HCEC 1CT (cell line): ENCODE measurements around the gene LARP4B.
"Not testable (repeated sequence)": the region's sequence is repeated elsewhere in the genome, so short reads cannot be mapped to it uniquely, and the experiment has no call there.

Experiments
- DNase-seq: peaks from one replicate; pipeline ENCODE4 v3.0.0-alpha.2; 2017

LARP4B gene

DNA sequence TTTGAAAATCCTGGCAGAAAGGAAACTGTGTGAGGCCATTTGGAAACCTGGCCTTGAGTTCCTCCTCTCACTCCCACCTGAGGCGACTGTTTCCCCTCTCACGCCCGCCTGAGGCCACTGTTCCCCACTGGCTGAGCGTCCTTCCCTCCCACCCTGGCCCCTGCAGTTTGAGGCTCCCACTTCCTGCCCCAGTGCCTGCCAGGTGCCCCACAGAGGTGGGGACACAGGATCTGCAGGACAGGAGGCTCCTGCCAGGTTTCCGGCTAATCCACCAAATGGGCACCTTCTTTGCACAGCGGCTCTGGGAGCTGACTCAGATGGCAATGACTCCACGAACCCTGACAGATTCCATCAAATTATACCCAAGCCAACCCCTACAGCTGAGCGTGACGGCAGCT lies 24.3 kb upstream of the LARP4B start:
- no peak for DNase-seq

DNA sequence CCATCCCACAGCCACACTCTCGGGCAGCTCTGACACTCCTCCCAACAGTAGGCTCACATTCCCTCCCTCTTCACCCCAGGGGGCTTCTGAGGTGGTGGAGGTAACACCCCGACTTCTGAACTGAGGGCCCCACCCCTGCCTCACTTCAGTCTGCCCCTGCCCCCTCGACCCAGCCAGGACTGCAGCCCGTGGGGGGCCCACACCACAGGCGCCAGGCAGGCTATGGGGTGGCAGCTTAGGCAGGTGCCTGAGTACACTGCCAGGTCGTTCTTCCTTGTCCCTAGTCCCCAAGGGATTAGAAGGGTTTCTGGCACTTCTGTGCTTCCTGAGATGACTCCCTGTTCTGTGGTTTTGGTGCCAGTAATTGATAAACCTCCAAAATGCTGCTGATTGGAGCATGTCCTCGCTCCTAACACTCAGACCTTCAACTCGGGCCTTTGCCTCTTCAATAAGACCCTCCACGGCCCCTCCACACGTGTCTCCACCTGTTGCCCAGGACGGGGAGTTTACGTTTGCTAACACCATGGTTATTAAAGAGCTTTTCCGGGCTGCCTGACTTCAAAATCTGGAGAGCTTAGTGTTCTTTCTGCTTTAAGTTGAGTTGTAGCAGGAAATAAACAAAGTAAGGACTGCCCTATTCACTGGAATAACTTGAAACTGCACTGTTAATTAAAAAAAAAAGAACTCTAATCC lies 23.8 kb upstream of the LARP4B start:
- no peak for DNase-seq

DNA sequence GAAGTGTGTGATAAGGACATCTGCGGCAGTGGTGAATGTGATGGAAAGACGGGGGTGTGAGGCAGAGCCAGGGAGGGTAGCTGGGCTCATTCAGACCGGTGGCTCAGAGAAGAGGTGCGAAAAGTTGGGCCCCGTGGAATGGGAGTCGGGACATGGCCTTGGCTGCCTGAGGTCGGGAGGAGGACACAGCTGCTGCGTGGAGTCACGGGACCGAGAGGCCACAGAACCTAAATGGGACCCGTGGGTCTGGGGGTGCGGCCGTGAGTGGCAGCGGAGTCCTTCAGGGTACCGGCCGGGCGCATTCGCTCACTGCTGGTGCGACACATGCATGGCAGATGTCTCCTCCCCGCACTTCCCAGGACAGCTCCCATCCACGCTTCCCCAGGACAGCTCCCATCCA lies 22.9 kb upstream of the LARP4B start:
- DNase-seq, result no peak

DNA sequence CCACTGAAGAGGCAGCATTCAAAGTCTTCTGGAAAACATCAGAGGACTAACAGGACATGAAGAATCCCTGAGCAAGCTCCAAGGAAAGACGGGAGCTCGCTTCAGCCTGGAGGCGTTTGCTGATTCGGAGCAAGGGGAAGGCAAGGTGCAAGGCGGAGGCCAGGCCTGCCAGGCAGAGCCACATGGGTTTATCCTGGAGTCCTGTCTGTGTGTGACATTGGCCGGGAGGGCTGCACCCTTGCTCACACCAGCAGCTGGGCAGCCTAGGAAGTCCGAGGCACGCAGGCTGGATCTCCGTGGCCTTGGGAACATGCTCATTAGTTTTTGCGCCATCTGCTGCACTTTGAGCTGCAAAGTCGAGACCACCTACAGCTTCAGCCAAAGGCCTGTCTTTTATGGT lies 22.3 kb upstream of the LARP4B start:
- no peak for DNase-seq

DNA sequence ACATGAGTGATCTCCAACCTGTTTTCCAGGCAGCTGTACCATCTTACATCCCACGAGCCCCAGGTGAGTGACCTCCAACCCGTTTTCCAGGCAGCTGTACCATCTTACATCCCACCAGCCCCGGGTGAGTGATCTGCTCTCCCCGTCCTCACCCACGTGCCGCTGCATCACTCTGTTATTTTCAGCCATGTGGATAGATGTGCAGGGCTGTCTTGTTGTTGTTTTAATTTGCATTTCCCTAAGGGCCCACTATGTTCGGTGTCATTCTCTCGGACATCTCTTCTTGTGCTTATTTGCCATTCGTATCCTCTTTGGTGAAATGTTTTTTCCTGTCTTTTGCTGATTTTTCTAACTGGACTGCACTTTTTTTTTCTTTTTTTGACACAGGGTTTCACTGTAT lies 17.9 kb upstream of the LARP4B start:
- DNase-seq, result no peak

DNA sequence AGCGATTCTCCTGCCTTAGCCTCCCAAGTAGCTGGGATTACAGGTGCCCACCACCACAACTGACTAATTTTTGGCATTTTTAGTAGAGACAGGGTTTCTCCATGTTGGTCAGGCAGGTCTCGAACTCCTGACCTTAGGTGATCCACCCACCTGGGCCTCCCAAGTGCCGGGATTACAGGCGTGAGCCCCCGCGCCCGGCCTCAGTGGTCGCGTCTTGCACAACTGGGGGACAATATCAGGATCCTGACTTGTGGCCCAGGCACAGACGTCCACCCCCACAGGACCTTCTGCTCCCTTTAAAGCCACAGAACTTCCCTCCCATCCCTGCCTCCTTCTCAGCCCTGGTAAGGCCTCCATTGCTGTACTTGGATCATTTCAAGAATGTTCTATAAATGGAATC lies 16.8 kb upstream of the LARP4B start:
- no peak for DNase-seq

DNA sequence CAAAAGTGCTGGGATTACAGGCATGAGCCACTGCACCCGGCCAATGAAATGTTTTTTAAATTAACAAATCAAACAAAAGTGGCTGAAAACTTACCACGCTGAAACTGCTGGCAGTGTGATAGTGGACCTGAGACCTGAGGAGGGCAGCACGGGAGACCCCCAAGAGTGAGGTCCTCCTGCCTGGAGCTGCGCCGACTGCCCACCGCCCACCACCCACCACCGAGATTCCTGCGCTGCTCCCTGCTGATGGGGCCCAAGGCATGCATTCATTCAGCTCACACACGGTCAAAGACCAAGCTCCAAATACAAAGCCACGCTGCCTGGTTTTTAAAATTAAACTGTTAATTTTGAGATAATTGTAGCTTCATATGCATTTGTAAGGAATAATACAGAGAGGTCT lies 16.4 kb upstream of the LARP4B start:
- DNase-seq, result no peak

DNA sequence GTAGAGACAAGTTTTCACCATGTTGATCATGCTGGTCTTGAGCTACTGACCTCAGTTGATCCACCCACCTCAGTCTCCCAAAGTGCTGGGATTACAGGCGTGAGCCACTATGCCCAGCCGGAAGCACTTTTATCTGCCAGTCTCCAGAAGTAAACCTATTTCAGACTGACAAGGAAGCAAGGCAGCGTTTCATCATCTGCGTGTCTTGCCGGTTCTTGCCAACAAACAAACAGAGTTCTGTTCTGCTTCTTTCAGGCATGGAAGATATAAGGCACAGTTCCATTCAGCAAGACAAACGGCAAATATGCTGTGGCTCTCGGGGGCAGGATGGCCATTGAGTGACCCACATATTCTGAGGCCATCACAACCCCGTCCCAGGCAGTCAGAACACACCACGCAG lies 15.5 kb upstream of the LARP4B start:
- no peak for DNase-seq

DNA sequence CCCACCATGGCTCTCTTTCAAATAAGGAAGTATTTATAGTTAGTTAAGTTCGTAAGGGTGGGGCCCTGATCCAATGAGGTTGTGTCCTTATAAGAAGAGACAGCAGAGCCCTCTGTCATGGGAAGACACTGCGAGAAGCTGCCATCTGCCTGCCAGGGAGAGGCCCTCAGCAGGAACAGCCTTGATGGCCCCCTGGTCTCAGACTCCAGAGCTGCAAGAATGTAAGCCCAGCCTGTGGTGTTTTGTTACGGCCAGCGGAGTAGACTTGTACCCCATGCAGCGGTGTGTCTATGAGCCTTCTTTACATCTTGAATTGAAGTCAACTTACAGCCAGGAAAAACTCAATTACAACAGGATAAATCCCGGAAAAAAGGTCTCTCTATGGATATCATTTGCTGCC lies 14.3 kb upstream of the LARP4B start:
- DNase-seq, result no peak

DNA sequence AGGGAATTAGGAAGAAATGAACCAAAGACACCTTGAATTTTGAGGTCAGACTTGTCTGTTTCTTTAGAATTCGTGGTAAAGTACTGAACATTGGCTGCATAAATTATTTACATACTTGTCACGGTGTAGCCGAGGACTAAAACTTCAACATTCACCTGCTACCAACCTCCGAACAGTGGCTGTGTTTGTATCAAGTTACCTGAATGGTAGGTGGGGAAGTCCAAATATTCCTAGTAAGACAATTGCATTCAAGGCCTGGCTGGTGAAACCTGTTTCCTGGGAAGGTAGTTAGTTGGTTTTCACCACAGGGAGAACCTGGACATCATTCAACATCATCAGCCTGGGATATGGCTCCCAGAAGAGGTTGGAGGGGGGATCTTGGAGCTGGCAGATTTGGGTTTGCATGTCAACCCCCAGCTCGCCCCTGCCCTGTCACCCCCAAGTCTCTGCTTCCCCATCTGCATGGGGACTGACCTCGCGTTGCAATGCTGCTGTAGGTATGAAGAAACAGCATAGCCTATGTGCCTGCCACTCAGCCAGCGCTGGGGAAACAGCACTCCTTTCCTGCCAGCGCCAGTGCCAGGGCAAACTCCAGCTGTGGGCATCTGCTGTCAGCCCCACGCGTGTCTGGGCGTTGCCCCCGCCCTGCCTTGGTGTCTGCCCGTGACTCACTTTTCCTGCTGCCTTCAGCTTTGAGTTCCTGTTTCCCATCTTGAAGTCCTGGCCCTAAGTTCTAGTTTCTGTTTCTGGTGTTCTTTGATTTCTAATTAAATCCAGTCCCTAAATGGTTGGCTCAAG lies 12.7 kb upstream of the LARP4B start:
- no peak for DNase-seq

DNA sequence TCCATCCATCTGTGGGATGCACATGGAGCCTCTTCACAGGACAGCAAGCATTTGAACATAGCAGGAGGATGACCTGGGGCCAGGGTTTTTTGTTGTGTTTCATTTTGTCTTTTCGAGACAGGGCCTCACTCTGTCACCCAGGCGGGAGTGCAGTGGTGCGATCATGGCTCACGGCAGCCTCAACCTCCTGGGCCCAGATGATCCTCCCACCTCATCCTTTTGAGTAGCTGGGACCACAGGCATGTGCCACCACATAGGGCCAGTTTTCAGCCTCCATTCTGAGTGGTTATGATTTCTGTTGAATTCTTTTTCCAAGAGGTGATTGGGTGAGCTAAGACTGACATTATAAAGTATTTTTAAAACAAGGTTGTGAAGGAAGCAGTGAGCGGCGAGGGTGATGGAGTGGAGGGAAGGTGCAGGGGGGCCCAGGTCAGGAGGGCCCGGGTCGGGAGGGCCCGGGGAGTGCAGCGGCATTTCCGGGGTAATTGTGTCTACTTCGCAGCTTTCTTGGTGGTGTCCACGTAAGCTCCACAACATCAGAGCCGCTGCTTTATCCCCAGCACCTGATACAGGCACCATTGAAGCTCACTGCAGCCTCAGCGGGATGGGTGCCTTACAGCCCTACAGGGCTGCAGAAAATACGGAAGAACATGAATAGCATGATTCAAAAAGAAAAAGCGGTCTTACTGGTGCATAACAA lies 12.0 kb upstream of the LARP4B start:
- DNase-seq, result no peak

DNA sequence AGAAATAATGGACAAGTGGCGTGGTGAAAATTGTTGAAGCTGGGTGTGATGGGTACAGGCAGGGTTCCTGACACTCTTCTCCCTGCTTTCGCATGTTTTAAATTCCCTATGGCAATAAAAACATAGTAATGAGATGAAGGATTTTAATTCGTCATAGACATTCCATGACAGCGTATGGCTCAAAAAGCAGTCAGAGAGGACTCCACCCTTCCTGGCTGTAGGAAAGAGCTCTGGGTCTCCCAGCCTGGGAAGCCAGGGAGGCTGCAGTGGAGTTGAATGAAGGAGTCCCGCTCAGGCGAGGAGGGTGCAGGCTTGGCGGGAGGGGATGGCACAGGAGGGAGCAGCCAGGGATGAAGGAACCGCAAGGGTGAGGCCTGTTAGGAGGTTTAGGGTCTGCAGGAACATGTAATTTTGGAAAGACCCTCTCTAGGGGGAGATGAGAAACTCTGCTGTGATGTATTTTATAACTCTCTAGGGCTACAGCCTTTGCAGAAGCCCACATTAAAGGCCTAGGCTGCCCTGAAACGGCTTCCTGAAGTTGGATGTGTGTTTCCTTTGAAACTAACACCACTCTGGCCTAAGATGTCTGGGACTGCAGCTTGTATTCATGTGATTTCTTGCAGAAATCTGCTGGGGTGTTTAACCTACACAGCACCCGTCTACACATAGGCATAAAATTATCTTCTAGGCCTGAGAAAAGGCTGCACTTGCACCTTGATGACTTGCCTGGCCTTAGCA lies 7.6 kb upstream of the LARP4B start:
- DNase-seq, result no peak

DNA sequence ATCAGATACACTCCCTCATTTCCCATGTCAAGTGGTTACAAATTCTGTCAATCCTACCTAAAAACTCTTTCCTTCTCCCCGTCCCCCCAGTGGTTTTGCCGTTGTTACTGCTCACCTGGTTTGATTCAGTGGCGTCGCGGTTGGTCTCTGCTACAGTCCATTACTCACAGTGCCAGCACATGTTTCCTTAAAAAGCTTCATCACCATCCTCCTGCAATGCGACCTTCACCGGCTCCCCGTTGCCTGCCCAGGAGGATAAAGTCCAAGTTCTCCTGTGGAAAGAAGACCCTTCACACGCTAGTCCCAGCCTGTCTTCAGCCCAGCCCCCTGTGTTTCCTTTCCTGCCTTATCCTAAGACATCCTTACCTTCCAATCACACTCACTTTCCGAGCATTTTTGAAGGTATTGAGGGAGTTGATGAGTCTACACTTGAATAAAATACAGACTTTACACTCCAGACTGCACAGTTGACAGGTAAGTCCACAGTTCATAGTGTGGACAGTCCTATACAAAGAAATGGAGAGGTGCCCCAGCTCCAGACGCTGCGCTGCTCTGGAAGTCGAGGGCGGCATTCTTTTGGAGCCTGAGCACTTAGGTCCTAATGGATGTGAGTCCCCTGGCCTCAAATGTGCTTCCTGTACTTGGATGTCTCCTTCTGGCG lies 3.4 kb upstream of the LARP4B start:
- no peak for DNase-seq

DNA sequence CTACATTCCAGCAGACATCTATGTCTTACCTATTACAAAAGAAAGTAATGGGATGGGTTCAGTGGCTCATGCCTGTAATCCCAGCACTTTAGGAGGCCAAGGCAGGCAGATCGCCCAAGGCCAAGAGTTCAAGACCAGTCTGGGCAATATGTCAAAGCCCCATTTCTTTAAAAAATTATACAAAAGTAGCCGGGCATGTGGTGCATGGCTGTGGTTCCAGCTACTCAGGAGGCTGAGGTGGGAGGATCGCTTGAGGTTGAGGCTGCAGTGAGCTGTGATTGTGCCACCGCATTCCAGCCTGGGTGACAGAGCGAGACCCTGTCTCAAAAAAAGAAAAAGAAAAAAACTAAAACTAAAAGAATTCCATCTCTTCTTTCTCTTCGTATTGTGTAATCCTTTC lies 2.7 kb upstream of the LARP4B start:
- DNase-seq, result not testable (repeated sequence)

DNA sequence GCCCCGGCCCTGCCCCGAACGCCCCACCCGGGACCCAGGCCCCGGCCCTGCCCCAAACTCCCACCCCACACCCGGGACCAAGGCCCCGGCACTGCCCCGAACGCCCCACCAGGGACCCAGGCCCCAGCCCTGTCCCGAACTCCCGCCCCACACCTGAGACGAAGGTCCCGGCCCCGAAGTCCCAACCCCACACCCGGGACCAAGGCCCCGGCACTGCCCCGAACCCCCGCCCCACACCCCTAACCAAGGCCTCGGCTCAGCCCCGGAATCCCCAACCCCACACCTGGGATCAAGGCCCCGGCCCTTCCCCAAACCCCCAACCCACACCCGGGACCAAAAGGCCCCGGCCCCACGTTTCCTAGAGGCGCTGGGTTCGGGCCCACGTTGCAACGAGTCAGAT lies 1.1 kb upstream of the LARP4B start:
- no peak for DNase-seq

DNA sequence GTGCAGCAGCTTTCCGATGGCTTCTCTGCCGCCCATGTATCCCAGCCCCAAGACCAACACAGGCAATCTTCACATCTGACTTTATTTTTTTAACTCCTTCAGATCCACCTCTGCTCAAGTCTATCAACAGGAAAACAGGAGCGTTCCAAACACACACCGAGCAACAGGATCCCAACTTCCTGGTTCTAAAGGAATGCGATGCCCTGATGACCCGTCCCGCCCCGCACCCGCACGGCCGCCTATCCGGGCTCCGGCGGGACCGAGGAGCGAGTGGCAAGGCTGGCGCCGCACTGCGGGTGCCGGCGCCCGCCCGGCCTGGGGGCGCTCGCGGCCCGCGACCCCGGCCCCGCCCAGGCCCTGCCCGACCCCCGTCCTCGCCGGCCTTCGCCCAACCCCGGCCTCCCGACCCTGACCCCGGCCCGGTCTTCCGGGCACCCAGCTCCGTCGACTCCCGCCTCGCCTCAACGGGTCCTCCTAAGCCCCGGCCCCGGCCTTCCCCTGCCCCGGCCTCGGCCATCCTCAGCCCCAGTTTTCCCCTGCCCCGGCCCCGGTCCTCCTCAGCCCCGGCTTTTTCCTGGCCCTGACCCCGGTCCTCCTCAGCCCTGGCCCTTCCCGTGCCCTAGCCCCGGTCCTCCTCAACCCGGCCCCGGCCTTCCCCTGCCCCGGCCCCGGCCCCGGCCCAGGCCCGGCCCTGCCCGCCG lies 730 bp downstream of the LARP4B start:
- DNase-seq, result peak; percentile 35

DNA sequence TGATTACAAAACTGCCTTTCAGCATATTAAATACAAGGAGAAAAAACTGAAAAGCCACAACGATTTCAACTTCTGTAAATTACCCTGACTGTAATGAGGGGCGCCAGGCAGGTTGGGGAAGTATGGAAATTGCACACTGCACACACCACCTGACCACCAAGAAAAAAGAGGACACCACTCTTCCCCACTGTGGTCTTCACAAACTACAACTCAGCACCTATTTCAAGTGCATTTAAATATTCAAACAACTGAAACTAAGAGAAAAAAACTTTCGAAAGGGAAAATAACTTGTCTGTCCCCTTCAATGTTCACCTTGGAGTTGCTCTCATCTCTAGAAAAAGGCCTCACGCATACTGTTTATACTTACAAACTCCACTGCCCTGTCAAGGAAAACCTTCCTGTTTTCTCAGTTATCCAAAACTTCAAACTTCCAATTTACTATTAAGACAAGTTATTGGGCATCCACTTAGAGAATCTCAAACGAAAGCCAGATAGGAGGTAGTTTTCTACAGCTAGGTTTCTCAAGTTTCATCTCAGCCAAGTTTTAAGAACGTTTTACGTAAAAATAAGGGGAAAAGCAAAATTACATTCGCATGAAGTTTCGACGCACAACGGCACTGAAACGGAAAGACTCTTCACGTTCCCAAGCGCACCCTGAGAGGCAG lies 1.4 kb downstream of the LARP4B start:
- DNase-seq, result no peak

DNA sequence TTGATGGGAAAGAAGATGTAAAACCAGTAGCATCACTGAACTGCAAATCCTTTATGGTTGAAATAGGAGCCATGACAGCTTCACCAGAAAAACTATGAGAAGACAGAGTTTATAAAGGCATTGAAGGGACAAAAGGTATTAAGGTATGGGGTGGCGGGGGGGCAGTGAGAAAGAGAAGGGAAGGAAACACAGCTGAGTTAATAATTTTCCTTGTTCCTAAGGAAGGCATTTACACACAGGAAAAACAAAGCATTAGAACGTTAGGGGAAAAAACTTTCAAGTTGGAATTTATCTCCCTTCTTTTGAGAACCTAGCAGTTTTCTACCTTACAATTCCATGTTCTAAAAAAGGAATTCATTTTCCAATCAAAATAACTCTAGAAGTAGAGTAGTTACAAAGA lies 4.4 kb downstream of the LARP4B start:
- no peak for DNase-seq

DNA sequence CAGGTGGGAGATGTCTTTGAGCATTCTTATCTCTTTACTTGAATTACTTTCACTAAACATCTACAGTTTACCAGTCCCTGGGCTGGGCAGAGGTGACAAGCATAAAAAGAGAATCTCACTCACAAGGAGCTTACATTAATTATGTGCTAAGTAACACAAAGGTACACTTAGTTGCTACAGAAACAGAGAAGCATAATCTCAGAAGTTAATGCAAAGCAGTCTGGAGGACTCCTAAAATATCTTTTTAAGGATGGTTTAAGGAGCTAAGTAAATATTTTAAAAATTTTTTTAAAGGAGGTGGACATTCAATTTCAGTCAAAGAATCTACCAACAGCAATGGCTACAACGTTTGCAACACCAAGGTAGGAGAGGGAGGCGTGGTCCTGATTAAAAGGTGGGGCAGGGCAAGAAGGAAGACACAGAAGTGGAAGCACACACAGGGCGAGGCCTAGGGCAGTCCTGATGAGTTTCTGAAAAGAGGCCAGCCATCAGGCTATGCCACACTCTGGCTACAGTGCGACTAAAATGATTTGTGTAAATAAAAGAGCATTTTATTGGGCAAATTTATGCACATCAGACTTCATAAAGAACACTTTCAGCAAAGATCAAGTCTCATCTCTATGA lies 5.3 kb downstream of the LARP4B start:
- no peak for DNase-seq

DNA sequence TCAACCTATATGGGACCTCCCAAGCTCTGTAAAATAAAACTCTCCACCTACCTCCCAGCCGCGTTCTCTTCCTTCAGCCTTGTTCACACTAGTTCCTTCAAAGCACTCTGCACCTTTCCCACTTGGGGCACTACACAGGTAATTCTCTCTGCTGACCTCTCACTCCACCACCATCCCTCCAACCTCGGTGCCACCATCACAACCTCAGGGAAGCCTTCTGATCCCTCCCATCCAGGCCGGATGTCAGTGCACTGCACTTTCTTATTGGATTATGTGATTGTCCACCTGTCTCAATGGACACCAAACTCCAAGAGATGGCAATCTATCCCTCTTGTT lies 7.0 kb downstream of the LARP4B start:
- no peak for DNase-seq

DNA sequence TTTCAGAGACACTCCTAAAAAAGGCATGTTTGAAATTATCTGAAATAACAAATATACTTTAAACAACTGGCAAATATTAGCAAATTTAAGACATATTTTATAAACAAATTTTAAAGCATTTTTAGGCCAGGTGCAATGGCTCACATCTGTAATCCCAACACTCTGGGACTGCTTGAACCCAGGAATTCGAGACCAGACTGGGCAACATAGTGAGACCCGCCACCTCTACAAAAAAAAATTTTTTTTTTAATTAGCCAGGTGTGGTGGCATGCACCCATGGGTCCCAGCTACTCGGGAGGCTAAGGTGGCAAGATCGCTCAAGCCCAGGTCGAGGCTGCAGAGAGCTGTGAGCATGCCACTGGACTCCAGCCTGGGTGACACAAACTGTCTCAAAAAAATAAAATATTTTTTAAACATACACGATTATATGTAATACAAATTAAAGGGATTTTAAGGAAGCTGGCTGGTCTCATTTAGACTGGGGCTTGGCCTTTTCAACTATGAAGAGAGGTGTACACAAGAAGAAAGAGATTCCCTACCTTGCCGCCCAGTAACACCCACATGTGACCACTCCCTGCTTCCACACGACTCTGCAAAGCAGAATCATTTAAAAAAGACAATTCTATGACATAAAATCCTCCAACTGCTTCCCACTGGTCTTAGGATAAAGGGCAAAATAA lies 7.5 kb downstream of the LARP4B start:
- DNase-seq, result no peak
